Activated T-cell treated with anti-CD3 and anti-CD28 coated beads for 1 hour (primary cell): ENCODE measurements around the gene LGALS4.
"Not testable (repeated sequence)": the region's sequence is repeated elsewhere in the genome, so short reads cannot be mapped to it uniquely, and the experiment has no call there.

Source experiments
- DNase-seq: peaks from one replicate; pipeline ENCODE4 v3.0.0-alpha.2; 2020; ENCODE audit warnings: low read depth

The LGALS4 gene

DNA sequence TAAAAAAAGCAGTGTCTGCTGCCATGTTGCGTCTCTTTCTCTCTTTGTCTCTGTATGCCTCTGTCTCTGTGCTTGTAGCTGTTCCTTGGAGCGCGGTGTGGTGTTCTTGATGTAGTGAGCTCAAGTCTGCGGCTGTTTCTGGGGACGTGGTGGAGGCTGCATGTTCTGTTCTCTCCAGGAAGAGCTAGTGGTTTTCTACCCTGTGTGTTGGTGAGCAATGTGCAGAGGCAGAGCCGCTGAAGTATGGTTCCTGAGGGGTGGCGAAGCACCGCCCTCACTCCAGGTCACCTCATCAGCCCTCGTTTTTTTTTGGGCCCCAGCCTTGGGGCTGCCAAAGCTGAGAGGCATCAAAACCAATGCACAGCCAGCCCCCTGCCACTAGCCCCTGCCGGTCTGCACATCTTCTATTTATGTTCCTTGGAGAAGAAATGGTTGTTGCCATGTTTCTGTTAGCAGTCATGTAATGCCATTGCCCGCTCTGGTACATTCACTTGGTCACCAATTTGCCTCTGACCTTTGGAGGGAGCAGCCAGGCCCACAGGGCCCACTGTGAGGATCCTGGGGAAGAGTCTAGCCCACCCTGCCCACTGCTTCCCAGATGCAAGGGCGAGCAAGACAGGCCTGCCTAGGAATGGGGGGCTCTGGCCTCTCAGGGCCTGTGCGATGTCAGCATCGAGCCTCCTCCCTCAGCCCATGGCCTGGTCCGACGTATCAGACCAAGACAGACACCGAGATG lies 29.9 kb upstream of the LGALS4 start:
- peak; percentile 44 for DNase-seq

DNA sequence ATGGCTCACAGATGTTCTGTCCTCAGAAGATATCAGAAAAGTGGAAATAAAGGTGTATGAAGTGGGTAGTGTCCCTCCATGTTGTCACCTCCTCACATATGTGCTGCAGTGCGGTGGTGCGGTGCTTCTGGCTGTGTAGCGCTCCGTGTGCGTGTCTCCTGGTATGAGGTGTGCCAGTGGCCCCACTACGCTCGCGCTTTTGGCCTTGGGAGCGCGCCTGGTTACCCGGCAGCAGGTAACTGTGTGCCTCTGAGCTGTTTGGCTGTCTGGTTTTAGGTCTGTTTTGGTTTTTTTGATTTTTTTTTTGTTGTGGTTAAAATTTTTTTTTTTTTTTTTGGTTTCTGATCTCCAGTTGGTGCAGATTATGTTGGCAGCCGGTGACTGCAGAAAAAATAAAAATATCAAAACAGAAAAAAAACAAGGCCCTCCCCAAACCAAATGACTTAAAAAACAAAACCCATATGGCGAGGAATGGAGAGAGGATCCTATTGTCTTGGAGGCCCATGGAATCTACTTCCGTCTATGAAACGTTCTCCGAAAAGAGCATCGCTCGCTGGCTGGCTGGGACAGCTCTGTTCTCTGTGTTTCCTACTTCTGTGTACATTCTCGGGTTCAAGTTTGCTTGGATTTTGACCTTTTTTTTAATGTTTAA lies 29.2 kb upstream of the LGALS4 start:
- DNase-seq, result peak; percentile 35

DNA sequence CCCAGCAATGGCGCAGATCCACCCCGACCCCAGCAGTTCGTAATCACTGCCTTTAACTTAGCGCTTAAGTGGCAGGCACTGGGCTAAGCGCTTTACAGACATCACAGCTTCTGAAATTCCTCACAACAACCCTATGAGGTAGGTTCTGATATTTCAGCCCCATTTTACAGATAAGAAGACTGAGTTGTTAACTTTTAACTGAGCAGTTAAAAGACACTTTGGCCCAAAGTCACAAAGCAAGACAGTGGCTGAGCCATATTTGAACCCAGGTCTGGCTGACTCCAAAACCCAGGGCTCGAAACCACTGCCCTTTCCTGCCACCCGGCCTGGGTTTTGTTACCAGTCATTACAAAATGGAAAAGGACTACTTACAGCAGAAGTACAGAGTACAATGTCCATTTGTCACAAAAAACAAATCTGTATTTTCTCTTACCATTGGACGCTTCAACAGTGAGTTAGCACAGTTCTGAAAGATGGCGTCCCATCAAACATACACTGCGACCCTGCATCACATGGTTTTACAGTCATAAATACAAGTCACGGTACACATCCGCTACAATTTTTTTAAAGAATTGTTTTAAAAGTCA lies 28.5 kb upstream of the LGALS4 start:
- no peak for DNase-seq

DNA sequence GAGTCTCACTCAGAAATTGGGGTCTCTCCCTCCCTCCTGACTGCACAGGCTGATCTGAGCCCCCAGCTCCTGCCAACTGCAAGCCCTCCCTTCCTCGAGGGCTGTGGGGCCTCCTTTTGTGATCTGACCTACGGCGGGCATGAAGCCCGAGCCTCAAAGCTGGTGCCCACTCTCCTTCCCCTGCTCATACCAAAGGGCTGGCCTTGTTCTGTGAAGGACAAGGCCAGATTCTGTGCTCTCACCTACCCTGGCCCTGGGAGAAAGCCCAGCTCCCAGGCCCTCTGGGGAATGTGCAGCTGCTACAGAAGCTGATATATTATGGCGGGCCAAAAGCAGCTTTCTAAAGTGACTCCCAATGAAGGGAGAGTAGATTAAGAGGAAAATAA lies 27.8 kb upstream of the LGALS4 start:
- no peak for DNase-seq

DNA sequence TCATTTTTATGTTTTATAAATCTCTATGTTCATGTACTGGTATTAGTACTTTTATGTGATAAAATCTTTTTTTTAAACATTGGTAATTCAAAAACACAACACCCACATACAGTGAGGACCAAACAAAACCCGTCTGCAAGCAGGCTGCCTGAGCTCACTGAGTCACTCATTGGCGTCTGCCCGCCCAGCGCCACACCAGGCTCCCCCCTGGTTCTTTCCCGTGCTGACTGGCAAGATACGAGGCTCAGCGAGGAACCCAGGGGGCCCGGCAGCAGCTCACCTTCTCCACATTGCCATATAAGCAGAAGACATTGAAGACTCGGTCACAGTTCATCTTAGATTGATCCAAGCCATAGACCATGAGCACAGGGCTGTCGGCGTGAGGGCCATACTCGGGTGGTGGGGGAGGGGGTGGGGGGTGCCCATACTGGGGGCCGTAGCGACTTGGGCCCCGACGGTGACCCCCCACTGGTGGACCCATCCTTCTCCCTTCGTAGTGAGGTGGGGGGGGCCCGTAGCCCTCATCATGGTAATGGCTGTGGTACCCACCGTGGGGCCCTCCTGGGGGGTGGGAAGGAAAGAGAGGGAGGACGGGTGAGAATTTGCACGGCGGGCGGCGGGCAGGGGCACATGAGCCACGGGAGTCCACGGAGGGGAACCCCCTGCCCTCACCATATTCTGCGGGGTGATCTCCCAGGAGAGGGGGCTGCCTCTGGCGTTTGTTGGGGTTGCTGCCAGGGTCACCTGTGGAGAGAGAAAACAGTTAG lies 27.3 kb upstream of the LGALS4 start:
- no peak for DNase-seq

DNA sequence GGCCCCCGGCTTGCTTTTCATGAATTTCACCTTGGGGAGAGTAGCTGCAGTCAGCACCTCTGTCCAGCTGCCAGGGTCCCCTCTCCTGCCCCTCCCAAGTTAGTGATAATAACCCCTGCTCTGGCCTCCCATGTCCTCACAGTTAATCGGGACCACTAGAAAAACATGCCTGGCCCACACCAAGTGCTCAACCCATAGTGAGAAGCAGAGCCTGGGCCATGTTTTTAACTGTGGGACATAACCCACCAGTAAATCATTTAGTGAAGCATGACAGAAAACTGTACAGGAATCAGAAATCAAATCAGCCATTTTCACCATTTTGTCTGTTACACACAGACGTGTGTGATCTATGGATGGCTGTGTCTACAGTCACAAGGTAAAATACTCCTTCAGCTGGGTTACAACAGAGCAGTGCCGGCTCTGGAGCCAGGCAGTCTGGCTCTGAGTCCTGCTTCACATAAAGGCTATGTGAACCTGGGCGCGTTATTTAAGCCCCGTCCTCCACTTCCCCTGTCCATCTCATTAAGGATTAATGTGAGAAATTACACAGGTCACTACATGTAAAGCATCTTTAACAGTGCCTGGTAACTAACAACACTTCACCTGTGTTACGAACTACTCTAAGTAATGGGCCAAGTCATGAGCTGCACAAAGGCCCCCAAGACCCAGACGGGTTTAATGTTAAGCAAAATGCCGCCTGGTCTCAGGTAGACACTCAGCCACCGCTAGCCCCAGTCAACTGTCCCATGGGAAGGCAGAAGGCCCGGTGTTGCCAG lies 26.4 kb upstream of the LGALS4 start:
- no peak for DNase-seq

DNA sequence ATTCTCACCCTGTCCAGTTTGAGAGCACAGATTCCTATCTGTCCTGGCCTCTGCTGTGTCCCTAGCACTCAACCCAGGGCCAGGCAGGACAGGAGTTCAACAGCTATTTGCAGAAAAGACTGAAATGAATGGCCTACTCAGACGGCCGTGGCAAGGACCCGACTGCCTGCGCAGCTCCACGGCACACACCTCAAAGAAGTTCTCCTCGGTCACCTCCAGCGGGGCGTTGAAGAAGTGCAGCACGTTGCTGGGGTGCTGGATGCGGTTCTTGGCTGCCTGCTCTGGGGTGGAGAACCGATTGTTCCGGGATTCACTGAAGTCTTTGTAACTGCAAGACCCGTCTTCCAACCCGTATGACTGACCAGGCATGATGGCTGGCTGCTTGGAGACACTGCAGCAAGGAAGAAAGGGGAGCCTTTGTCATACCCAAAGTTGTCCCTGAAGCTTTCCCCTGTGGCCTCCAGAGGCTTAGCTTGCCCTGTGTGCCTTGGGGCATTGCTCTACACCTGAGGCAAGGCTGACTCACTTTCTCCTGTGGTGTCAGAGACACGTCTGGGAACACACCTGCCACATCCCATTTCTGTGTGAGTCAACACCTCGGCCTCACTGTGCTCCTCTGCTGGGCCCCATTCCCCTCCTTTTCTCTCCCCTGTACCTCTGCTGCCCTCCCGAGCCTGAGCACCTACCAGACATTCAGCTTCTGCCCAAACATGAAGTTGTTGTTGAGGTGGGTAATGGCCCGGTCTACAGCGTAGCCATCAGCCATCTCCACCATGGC lies 25.7 kb upstream of the LGALS4 start:
- peak; percentile 24 for DNase-seq

DNA sequence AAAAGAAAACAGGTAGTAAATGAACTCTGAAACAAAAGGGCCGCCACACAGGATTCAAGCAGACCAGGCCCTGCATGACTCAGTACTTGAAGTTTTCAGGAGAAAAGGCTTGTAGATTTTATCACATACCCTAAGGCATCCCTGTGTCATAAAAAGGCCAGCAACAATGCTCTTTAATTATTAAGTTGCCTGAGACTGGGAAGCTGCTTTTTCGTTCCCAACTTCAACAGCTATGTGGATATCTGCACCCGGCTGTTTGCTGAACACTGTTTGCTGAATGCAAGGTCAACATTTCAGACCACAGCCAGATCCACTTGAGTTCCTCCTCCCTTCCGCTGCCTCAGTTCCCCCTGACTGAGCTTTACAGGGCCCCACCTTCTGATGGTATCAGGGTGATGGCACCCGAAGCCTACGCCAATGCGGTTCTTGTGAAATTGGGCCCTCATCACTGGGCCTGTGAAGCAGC lies 24.9 kb upstream of the LGALS4 start:
- no peak for DNase-seq

DNA sequence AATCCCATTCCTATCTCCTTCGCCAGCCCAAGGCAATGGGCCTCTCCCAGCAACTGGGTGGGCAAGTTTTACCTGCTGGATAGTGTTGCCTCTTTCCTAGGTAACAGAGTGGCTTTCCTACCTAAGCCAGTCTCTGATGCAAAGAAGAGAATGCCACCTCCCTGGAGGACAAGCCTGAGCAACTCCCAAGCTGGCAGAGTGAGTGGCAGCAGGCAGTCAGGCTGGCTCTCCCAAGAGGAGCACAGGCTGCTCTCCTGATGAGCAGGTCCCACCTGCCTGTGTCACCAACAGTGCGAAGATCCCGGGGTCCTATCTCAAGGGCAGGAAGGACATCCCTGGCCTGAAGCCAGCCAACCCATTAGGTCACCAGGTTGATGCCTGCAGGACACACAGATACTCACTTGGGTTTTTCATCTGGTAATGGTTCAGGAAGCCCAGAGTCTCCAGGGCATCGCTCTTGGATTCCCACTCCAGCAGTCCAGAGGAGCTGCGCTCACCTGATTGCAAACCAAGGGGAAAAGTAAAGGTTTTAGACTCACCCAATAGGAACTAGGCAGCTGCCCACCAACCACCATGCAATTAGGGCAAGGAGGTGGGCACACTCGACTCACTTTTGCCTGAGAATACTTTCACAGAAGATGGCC lies 24.4 kb upstream of the LGALS4 start:
- no peak for DNase-seq

DNA sequence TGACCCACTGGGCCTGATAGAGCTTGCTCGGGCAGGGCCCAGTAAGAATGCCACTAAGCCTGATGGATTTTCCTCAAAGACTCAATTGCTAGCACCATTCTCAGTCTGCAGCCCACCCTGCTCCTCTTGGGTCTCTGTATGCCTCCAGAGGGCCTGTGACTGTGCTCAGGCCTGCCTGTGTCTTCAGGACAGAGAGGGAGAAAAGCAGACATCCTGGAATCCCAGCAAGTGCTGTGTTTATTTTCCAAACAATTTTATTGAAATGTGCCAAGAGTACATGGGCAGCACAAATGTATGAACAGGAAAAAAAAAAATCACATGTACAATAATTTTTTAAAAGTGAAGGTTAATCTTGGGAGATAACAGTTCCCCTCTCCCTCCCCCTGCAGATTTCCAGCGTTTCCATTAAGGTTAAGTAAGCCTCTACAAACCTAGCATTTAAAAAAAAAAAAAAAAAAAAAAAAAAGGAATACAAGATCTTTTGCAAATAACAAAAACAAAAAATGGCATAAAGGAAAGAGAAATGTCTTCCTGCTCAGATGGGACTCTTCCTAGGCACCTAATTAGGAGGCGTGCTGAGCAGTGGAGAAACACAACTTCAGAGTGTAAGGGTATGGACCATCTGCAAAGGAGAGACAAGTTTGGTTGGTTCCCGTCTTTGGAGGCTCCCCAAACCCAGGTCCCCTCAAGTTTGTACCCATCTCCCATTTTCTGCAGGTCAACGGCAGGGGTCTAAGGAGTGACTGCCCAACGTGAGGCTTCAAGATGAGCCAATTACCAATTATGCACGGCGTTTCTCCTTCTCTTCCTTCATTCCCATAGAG lies 23.6 kb upstream of the LGALS4 start:
- DNase-seq, result no peak

DNA sequence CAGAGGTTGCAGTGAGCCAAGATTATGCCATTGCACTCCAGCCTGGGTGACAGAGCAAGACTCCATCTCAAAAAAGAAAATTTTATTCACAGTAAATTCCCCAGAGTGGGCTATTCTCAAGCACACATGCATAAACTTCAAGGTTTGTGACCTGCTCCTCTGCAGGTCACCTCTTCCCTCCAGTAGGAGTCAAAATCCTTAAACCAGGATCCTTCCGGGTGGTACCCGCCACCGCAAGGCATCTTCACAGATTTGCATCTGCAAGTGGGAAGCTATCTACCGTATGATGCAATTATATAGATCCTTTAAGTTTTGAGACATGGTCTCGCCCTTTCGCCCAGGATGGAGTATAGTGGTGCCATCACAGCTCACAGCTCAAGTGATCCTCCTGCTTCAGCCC lies 21.8 kb upstream of the LGALS4 start:
- DNase-seq, result no peak

DNA sequence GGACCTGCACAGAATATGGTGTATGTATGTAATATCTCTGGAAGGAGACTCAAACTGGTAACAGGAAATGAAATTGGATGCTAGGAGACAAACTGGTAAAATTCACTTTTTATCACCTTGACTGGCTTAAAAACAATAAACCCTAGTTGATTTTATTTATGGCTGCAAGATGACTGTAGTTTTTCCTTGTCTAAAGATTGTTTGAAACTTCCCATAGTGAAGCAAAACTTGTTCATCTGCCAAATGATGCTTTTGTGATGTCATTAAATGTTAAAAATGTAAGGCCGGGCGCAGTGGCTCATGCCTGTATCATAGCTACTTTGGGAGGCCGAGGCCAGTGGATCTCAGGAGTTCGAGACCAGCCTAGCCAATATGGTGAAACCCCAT lies 21.4 kb upstream of the LGALS4 start:
- no peak for DNase-seq

DNA sequence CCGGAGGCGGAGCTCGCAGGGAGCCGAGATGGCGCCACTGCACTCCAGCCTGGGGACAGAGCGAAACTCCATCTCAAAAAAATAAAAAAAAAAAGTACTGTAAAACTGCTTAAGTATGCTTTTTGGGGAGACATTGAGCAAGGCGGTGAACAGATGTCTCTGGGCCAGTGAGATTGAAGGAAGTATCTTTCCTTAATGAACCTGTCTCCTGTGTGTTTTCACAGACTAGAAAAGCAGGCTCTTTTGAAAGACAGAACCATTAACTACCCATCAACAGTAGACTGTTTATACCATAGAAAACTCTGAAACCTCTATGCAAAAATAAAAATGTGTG lies 20.3 kb upstream of the LGALS4 start:
- no peak for DNase-seq

DNA sequence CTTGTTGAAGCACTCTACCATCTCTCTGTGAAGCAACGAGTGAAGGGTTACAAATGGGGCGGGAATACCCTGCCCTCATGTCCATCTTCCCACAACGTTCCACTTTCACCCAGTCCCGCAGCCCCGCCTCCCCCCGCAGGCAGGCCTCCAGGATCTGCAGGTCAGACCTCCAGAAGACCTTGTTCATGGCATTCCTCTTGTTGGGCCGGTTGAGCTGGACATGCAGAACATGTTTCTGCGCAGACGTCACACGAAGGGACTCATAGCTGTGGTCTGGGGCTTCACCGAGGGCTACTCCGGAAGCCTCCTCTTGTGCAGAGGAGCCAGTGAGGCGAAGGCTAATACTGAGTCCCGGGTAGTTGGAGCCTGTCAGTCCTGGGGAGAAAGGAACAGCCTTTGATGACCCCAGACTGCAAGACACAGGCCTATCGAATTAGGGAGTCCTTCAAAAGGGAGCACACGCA lies 18.4 kb upstream of the LGALS4 start:
- DNase-seq, result no peak

DNA sequence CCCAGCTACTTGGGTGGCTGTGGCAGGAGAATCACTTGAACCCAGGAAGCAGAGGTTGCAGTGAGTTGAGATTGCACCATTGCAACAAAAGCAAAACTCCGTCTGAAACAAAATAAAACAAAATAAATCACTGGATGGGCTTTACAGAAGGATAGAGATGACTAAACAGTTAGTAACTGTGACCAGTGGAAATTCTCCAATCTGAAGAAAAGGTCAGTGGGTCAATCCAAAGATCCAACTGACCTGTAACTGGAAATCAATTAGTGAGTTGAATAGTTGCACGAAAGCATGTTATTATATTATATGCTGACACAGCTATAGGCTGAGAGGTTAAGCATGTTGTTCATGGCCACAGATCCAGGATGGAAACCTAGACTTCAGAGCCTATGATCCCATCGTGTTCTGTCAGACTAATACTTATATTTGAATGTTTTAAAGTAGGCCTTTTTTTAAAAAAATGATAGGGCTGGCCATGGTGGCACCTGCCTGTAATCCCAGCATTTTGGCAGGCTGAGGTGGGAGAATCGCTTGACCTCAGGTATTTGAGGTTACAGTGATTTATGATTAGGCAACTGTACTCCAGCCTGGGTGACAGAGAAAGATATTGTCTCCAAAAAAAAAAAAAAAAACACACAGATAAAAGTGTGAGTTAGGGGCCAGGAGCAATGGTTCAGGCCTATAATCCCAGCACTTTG lies 17.4 kb upstream of the LGALS4 start:
- DNase-seq, result no peak

DNA sequence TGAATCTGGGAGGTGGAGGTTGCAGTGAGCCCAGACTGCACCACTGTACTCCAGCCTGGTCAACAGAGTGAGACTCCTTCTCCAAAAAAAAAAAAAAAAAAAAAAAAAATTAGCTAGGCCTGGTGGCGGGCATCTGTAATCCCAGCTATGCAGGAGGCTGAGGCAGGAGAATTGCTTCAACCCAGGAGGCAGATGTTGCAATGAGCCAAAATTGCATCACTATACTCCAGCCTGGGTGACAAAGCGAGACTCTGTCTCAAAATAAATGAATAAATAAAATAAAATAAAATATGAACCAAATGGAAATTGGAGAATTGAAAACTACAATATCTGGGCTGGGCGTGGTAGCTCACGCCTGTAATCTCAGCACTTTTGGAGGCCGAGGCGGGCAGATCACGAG lies 16.5 kb upstream of the LGALS4 start:
- not testable (repeated sequence) for DNase-seq

DNA sequence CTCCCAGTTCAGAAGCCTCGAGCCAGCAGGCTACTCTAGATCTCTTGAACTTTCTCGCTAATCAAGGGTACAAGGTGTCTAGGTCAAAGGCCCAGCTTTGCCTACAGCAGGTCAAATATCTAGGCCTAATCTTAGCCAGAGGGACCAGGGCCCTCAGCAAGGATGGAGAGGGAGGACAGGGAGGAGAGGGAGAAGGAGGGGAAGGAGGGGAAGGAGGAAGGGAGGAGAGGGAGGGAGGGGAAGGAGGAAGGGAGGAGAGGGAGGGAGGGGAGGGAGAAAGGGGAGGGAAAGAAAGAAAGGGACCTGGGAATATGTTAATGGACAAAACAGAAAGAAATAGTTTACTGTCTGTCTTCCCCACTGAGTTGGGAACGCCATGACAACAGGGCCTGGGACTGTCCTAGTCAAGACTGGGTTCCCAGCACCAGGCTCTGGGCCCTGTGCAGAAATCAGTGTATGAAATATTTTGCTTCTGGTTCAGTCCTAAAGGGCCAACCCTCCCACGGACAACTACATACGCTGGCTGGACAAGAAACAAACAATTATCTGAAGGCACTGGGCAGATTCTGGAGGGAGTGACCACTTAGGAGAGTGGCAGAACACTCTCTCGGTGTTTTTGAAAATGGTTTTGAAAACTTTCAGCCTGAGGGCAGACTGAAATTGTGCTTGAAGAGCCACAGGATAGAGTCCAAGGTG lies 14.3 kb upstream of the LGALS4 start:
- DNase-seq, result no peak

DNA sequence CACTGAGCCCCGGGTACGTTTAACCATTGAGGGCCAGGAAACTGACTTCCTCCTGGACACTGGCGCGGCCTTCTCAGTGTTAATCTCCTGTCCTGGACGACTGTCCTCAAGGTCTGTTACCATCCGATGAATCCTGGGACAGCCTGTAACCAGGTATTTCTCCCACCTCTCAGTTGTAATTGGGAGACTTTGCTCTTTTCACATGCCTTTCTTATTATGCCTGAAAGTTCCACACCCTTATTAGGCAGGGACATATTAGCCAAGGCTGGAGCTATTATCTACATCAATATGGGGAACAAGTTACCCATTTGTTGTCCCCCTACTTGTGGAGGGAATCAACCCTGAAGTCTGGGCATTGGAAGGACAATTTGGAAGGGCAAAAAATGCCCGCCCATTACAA lies 13.2 kb upstream of the LGALS4 start:
- DNase-seq, result not testable (repeated sequence)
